GM18507 (cell line): ENCODE measurements around the gene CCL2.
A peak's percentile ranks its signal among the peaks of the same experiment; 100 is the strongest.

Experiments used
- DNase-seq: peaks from one replicate; pipeline ENCODE4 v3.0.0; 2011; ENCODE audit warnings: low read depth; ENCODE audit not compliant: insufficient read length; ENCODE audit errors: extremely low spot score
- FAIRE-seq: peaks from 2 replicates; lab custom pipeline; 2011; peaks lifted over from hg19 to GRCh38; lab: Jason Lieb, UNC

The CCL2 gene

DNA sequence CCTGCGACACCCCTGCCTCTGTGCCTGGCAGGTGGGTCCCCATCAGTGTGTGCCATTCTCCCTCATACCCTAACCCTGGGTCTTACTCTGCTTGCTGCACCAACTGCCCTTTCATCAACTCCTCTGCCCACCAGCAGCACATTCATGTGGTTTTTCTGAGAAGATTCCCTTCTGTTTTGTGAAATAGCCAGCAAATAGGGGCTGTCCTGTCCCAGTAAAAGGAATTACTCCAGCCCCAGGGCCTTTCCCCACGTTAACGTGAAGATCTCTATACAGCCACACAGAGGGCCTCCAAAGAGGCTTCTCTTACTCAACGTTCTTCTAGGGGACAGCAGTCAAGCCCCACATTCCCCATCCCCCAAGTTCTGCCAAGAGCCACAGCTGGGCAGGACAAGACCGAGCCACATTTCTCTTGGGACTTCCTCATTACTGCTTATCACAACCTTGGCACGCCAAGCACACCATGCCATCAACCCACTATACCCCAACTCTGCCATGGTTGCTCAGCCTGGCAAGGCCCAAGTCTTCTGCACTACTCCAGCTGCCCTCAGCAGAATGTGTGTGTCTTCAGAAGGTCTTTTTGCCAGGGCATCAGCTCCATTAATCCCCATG, 18.7 kb upstream of the CCL2 start:
- no peak for FAIRE-seq
- DNase-seq = no peak

DNA sequence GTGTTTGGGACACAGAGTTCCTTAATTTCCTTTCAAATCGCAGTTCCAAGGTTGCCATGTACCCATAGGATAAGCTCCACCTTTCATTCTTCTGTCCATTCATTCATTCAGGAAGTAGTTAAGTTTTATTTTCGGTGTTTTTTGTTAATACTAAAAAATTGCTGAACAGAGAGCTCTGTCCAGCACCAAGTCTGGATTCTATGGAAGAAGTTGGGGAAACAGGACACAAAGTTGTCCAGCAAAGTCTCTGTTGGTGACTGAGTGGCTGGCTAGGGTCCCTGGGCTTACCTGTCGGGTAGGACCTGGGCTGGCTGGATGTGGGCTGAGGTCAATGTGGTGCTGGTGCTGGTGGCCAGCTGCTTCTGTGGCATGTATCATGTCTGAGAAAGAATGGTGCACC, 17.6 kb upstream of the CCL2 start:
- FAIRE-seq = no peak
- DNase-seq = no peak

- DNase-seq = no peak
- FAIRE-seq = no peak
Observed at GRCh38 chr17:34241062-34241461, 14.0 kb upstream of the CCL2 start.

DNA sequence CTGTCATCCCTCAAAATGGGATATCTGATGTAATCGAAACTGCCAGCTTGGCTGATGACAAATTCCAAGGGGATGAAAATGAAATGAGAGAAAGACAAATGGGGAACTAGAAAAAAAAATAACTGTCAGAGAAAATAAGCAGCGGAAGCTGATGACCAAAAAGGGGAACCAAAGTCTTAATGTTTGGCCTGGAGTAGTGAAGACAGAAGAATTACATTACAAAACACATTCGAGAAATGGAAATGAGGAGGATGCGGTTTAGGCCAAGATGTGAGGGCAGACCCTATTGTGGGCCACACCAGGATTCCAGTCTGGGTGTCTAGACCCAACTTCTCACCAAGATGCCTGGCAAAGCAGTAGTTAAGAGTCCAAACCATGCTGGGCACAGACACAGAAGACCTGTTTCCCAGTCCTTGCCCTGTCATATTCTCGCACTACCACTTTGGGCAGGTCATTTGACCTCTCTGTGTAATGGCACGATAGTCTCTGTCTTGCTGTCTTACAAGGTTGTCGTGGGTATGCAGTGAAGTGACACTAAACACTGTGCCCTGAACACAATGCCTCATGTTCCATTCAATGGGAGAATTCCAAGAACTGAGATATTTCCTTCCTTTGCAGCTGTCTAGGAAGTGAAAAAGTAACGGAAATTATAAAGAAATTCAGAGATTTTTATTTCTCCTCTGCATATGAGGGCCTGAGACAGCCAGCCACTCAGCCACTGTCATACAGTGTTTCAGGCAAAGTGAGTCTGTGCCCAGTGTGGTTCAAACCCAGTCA, 12.3 kb upstream of the CCL2 start:
- peak; percentile 81 for FAIRE-seq
- no peak for DNase-seq

GRCh38 chr17:34243364-34244320, 11.4 kb upstream of the CCL2 start:
- no peak for DNase-seq

DNA sequence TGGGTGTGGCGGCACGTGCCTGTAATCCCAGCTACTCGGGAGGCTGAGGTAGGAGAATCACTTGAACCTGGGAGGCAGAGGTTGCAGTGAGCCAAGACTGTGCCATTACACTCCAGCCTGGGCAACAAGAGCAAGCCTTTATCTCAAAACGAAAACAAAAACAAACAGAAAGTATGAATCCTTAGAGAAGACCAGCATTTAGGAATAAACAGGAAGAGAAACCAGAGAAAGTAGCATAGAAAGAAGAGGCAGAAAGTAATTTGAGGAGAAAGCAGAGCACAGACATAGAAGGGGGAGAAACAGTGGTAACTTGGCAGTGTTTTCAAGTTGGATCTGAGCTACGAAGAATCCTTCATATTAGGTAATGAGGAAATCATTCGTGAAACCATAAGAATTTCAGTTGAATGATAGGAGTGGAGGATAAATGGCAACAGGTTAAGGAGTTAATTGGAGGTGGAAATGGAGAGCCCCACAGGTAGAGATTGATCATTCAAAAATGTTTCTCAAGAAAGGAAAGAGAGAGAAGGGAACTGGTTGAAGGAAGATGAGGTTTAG, 9.7 kb upstream of the CCL2 start:
- no peak for FAIRE-seq
- DNase-seq = no peak

More at GRCh38 chr17:34243364-34244320, 11.4 kb upstream of the CCL2 start:
- no peak for FAIRE-seq

GRCh38 chr17:34246446-34246845, 8.6 kb upstream of the CCL2 start:
- DNase-seq = no peak
- no peak for FAIRE-seq

DNA sequence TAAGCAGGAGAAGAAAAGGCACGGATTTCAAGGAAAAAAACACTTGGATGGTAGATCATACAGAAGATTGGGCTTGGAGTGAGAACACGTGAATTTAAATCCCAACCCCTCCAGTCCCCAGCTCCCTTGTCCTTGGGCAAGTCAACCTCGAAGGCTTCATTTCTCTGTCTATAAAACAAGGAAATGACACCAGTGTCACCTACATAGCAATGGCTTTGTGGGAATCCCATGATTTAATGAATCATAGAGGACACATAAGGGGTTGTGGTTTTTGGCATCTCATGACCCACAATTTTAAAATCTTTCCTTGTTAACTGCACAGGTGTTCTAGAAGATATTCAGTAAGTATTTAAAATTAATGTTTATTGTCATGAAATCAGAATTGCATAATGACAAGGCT, 8.2 kb upstream of the CCL2 start:
- no peak for FAIRE-seq
- no peak for DNase-seq

DNA sequence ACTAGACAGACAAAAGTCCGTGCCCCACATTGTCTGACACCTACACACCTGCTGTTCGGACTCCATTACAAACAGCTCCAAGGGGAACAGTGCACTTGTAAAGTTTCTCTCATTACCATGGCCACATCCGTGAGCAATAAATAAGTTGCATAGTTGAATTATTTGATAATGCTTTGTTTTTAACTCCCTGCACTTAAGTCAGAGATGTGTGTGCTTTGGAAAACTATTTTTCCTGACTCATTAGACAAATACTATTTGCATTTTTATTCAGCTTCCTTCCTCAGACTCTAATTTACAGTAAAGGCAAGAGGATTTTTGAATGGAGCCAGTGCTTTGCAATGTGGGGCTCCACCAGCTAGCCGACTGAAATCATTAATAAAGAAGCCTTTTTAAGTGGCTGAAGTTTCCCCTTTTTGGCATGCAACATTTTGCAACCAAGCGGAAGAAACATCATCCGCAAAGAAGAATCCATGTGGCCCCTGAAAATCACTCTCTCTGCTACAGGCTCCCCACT, 6.5 kb upstream of the CCL2 start:
- FAIRE-seq (no peak), DNase-seq (no peak)

DNA sequence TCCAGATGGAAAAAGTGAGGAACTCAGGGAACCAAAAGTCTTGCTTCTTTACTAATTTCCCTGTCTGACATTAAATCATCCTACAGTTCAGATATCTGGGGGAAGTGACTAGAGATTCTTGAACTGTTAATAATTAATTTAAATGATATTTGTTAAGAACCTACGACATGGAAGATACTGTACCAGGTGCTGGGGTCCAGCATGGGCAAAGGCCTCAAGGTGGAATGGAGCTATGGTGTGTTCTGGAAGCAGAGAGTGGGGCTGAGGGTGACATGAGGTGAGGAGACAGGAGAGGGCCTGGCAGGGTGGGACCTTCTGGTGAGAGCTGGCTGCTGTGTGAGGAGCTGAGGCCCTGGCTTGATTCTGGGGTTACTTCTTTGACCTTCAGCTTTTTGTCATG, 6.0 kb upstream of the CCL2 start:
- FAIRE-seq = no peak
- no peak for DNase-seq

DNA sequence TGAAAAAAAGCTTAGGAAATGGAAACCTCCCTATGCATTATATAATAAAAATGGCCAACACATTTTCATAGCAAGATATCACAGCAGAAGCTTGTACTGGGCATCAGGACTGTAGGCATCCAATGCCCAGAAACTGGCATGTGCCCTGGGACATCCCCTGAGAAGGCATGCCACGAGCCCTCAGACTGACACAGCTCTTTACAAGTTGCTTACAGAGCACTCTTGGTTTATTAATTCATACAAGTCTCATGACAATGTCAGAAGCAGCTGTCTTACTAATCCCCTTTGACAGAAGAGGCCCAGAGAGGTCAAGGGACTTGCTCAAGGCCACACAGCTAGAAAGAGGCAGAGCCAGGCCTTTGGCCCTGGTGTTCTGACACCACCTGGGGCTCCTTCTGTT, 5.6 kb upstream of the CCL2 start:
- FAIRE-seq (no peak), DNase-seq (no peak)

- DNase-seq = no peak
- no peak for FAIRE-seq
Observed at GRCh38 chr17:34251186-34251585, 3.9 kb upstream of the CCL2 start.

DNA sequence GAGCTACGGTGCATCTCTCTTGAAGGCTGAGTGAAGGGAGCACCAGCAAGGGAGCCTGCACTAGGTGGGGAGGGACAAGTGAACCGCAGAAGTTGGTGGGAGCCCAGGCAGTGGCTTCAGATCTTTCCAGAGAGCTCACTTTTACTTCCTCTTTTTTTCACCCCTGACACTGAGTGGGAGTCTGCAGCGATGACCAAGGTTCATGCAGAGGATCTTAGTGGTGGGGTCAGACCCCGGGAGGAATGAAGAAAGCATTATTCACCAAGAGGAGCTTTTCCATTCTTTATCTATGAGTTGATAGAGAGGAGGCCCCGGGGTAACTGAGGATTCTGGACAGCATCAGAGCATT, 3.0 kb upstream of the CCL2 start:
- DNase-seq (peak; percentile 18), FAIRE-seq (peak; percentile 83)

- FAIRE-seq = no peak
Observed at GRCh38 chr17:34252444-34253138, 2.5 kb upstream of the CCL2 start.

DNA sequence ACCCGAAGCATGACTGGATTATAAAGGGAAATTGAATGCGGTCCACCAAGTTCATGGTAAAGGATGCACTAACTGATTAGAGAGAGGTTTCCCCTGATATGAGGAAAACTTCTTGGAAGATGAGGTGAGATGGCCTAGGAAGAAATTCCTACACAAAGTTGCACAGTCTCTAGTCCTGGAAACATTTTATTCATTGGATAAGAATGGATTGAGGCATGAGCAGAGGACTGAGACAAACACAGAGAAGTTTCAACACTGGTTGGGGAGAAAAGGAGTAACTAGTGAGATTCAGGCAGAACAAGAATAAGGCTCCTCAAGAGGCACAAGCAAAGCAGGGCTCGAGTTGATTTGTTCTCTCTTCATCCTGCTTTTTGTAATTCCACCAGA, 2.0 kb upstream of the CCL2 start:
- no peak for FAIRE-seq
- DNase-seq = no peak

More at GRCh38 chr17:34252444-34253138, 2.5 kb upstream of the CCL2 start:
- DNase-seq = no peak

DNA sequence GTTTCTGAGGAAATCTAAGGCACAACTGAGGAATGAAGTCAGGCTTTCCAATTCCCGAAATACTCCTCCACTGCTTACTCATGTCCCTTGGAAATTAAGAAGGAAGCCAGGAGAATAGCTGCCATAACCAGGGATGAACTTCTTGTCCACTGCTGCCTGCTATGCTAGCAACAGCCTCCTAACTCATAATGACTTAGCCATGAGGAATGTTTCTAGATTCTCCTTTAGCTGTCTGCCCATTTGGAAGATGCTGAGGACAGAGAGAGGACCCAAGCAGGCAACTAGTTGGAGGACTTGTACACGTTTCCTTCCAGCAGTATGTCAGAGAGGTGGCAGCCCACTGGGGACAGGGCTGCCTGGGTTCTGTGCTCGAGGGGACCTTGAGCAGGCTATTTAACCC, 939 bp upstream of the CCL2 start:
- FAIRE-seq (no peak), DNase-seq (no peak)

DNA sequence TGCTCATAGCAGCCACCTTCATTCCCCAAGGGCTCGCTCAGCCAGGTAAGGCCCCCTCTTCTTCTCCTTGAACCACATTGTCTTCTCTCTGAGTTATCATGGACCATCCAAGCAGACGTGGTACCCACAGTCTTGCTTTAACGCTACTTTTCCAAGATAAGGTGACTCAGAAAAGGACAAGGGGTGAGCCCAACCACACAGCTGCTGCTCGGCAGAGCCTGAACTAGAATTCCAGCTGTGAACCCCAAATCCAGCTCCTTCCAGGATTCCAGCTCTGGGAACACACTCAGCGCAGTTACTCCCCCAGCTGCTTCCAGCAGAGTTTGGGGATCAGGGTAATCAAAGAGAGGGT, 272 bp downstream of the CCL2 start:
- FAIRE-seq = no peak

DNA sequence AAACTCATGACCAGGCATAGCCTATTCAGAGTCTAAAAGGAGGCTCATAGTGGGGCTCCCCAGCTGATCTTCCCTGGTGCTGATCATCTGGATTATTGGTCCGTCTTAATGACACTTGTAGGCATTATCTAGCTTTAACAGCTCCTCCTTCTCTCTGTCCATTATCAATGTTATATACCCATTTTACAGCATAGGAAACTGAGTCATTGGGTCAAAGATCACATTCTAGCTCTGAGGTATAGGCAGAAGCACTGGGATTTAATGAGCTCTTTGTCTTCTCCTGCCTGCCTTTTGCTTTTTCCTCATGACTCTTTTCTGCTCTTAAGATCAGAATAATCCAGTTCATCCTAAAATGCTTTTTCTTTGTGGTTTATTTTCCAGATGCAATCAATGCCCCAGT, 756 bp downstream of the CCL2 start:
- FAIRE-seq = no peak
- no peak for DNase-seq

More for the DNA sequence above, 272 bp downstream of the CCL2 start:
- no peak for DNase-seq

GRCh38 chr17:34257299-34257985, 2.4 kb downstream of the CCL2 start:
- FAIRE-seq (no peak), DNase-seq (no peak)
